Parathyroid adenoma (tissue), 2 donors: ENCODE measurements around the gene FAM111B.

ENCODE experiments used
- H2AFZ ChIP-seq: fragments of 300-600 bp; sonication (generic); one replicate; pipeline ENCODE4 v1.7.0; 2017; ENCODE audit warnings: antibody characterized with exemption, mild to moderate bottlenecking
- H3K27ac ChIP-seq: fragments of 300-600 bp; sonication (generic); one replicate; pipeline ENCODE4 v1.7.0; 2017
- H3K27me3 ChIP-seq: fragments of 300-600 bp; sonication (generic); one replicate; pipeline ENCODE4 v1.7.0; 2017; ENCODE audit warnings: low read length; ENCODE audit not compliant: control insufficient read depth, insufficient read depth
- H3K36me3 ChIP-seq: fragments of 300-600 bp; sonication (generic); one replicate; pipeline ENCODE4 v1.7.0; 2017; ENCODE audit warnings: low read length; ENCODE audit not compliant: control insufficient read depth, insufficient read depth
- H3K4me1 ChIP-seq: fragments of 300-600 bp; sonication (generic); one replicate; pipeline ENCODE4 v1.7.0; 2017; ENCODE audit warnings: control low read depth
- H3K4me2 ChIP-seq: fragments of 300-600 bp; sonication (generic); one replicate; pipeline ENCODE4 v1.7.0; 2017; ENCODE audit warnings: low read length
- H3K4me3 ChIP-seq: fragments of 300-600 bp; sonication (generic); one replicate; pipeline ENCODE4 v1.7.0; 2017; ENCODE audit warnings: low read depth, low read length
- H3K79me2 ChIP-seq: fragments of 300-600 bp; sonication (generic); one replicate; pipeline ENCODE4 v1.7.0; 2017; ENCODE audit warnings: control low read depth
- H3K9ac ChIP-seq: fragments of 300-600 bp; sonication (generic); one replicate; pipeline ENCODE4 v1.7.0; 2017; ENCODE audit warnings: mild to moderate bottlenecking
- H3K9me3 ChIP-seq: fragments of 300-600 bp; sonication (generic); one replicate; pipeline ENCODE4 v1.7.0; 2017; ENCODE audit warnings: low read length; ENCODE audit not compliant: control insufficient read depth
- CTCF ChIP-seq: fragments of 300-600 bp; sonication (generic); IDR thresholded peaks from one replicate; pipeline ENCODE4 v1.7.0; 2017; ENCODE audit warnings: antibody characterized with exemption, mild to moderate bottlenecking
- donor health status: primary hyperparathyroidism.

Gene FAM111B

GRCh38 chr11:59138643-59139042 is 31.6 kb downstream of the FAM111B start:
- no peak for TF ChIP-seq CTCF
- Histone ChIP-seq H3K4me1 (peaks cover 4% of the 10 kb centered on the region), H3K79me2 (no peaks in the 10 kb centered on the region), H3K4me2 (no peak overlapping the region), H3K9ac (no peak overlapping the region), H3K27ac (no peak overlapping the region), H3K27me3 (no peaks in the 10 kb centered on the region), H3K9me3 (no peaks in the 10 kb centered on the region), H3K36me3 (no peaks in the 10 kb centered on the region), H3K4me3 (no peak overlapping the region), H2AFZ (no peak overlapping the region)

GRCh38 chr11:59141191-59141590 is 34.2 kb downstream of the FAM111B start:
- no peaks in the 10 kb centered on the region for H3K79me2 ChIP-seq
- no peak overlapping the region for H2AFZ ChIP-seq
- no peaks in the 10 kb centered on the region for H3K9me3 ChIP-seq
- no peak overlapping the region for H3K9ac ChIP-seq
- no peak overlapping the region for H3K4me2 ChIP-seq
- no peaks in the 10 kb centered on the region for H3K36me3 ChIP-seq
- peaks cover 2% of the 10 kb centered on the region for H3K4me1 ChIP-seq
- H3K27ac ChIP-seq, result no peak overlapping the region
- H3K4me3 ChIP-seq, result no peak overlapping the region
- TF ChIP-seq CTCF, result no peak
- no peaks in the 10 kb centered on the region for H3K27me3 ChIP-seq

- Histone ChIP-seq H3K36me3 (no peaks in the 10 kb centered on the region), H3K27me3 (no peaks in the 10 kb centered on the region), H3K79me2 (no peaks in the 10 kb centered on the region), H3K4me3 (peak overlapping the region; percentile 92), H3K9me3 (no peaks in the 10 kb centered on the region), H3K4me1 (peaks cover 2% of the 10 kb centered on the region), H3K27ac (peak overlapping the region; percentile 74), H3K9ac (no peak overlapping the region), H3K4me2 (peak overlapping the region; percentile 87), H2AFZ (peak overlapping the region; percentile 92)
- no peak for TF ChIP-seq CTCF
Observed at GRCh38 chr11:59141673-59142460, 34.8 kb downstream of the FAM111B start.

GRCh38 chr11:59142530-59143507 is 35.8 kb downstream of the FAM111B start, which contains the start of gene FAM111A:
TSS of gene FAM111A (plus strand) at chr11:59142856. CDS start at chr11:59148873, 6,017 bp downstream.
- Histone ChIP-seq H3K27ac (peak within 1 kb of the TSS; percentile 74), H3K27me3 (no peaks in the 10 kb centered on the region), H3K79me2 (no peaks in the 10 kb centered on the region), H2AFZ (peak within 1 kb of the TSS; percentile 92), H3K4me2 (peak within 1 kb of the TSS; percentile 87), H3K4me3 (peak within 1 kb of the TSS; percentile 92), H3K9ac (no peak within 1 kb of the TSS), H3K36me3 (no peaks in the 10 kb centered on the region), H3K9me3 (no peaks in the 10 kb centered on the region), H3K4me1 (peaks cover 2% of the 10 kb centered on the region)
- no peak for TF ChIP-seq CTCF
